ENCODE data around the gene PRDX5.

PRDX5 gene

GRCh38 chr11:64353715-64354506 lies 36.0 kb downstream of the PRDX5 start:
- H3K4me3 ChIP-seq (ENCODE audit: extremely low read depth, insufficient read depth, low read length, poor library complexity, severe bottlenecking): no peak overlapping the region
- 94 to 95% methylated on average over 12 to 16 of the region's 20 CpGs for WGBS, 2 experiments (ENCODE audit: insufficient coverage in 2 of 2)
- no peak overlapping the region for H3K27ac ChIP-seq (ENCODE audit: low read depth, low read length, severe bottlenecking)
- no peaks in the 10 kb centered on the region for H3K9me3 ChIP-seq (ENCODE audit: control insufficient read depth, low read length)
- H3K36me3 ChIP-seq (ENCODE audit: control insufficient read depth, insufficient read depth, low read length): no peaks in the 10 kb centered on the region
- H3K4me1 ChIP-seq (ENCODE audit: control insufficient read depth, insufficient read depth, low read length, poor library complexity, severe bottlenecking): peaks cover 28% of the 10 kb centered on the region

GRCh38 chr11:64355078-64355940 lies 37.4 kb downstream of the PRDX5 start:
- Histone ChIP-seq H3K9me3 (ENCODE audit: control insufficient read depth, low read length) (no peaks in the 10 kb centered on the region), H3K36me3 (ENCODE audit: control insufficient read depth, insufficient read depth, low read length) (peaks cover 5% of the 10 kb centered on the region), H3K4me3 (ENCODE audit: extremely low read depth, insufficient read depth, low read length, poor library complexity, severe bottlenecking) (no peak overlapping the region), H3K27ac (ENCODE audit: low read depth, low read length, severe bottlenecking) (peak overlapping the region; percentile 45), H3K4me1 (ENCODE audit: control insufficient read depth, insufficient read depth, low read length, poor library complexity, severe bottlenecking) (peaks cover 31% of the 10 kb centered on the region)
- WGBS, 2 experiments (ENCODE audit: insufficient coverage in 2 of 2): 10 to 15% methylated on average over 11 to 19 of the region's 23 CpGs

GRCh38 chr11:64356498-64357411 lies 38.8 kb downstream of the PRDX5 start:
- WGBS, 2 experiments (ENCODE audit: insufficient coverage in 2 of 2): 83 to 85% methylated on average over 13 to 21 of the region's 25 CpGs
- H3K36me3 ChIP-seq (ENCODE audit: control insufficient read depth, insufficient read depth, low read length): peaks cover 18% of the 10 kb centered on the region
- no peak overlapping the region for H3K27ac ChIP-seq (ENCODE audit: low read depth, low read length, severe bottlenecking)
- no peaks in the 10 kb centered on the region for H3K9me3 ChIP-seq (ENCODE audit: control insufficient read depth, low read length)
- H3K4me3 ChIP-seq (ENCODE audit: extremely low read depth, insufficient read depth, low read length, poor library complexity, severe bottlenecking): no peak overlapping the region
- H3K4me1 ChIP-seq (ENCODE audit: control insufficient read depth, insufficient read depth, low read length, poor library complexity, severe bottlenecking): peaks cover 32% of the 10 kb centered on the region

- peaks cover 25% of the 10 kb centered on the region for H3K36me3 ChIP-seq (ENCODE audit: control insufficient read depth, insufficient read depth, low read length)
- H3K27ac ChIP-seq (ENCODE audit: low read depth, low read length, severe bottlenecking): no peak overlapping the region
- no peaks in the 10 kb centered on the region for H3K9me3 ChIP-seq (ENCODE audit: control insufficient read depth, low read length)
- H3K4me1 ChIP-seq (ENCODE audit: control insufficient read depth, insufficient read depth, low read length, poor library complexity, severe bottlenecking): peaks cover 32% of the 10 kb centered on the region
- H3K4me3 ChIP-seq (ENCODE audit: extremely low read depth, insufficient read depth, low read length, poor library complexity, severe bottlenecking): no peak overlapping the region
- 78 to 100% methylated on average over 1 to 4 of the region's 6 CpGs for WGBS, 2 experiments (ENCODE audit: insufficient coverage in 2 of 2)
Observed at GRCh38 chr11:64357446-64357845, 39.5 kb downstream of the PRDX5 start.

- Histone ChIP-seq H3K27ac (ENCODE audit: low read depth, low read length, severe bottlenecking) (peak overlapping the region; percentile 73), H3K36me3 (ENCODE audit: control insufficient read depth, insufficient read depth, low read length) (peaks cover 31% of the 10 kb centered on the region), H3K4me1 (ENCODE audit: control insufficient read depth, insufficient read depth, low read length, poor library complexity, severe bottlenecking) (peaks cover 32% of the 10 kb centered on the region), H3K9me3 (ENCODE audit: control insufficient read depth, low read length) (no peaks in the 10 kb centered on the region), H3K4me3 (ENCODE audit: extremely low read depth, insufficient read depth, low read length, poor library complexity, severe bottlenecking) (peak overlapping the region; percentile 69)
- WGBS, 2 experiments (ENCODE audit: insufficient coverage in 2 of 2): 65 to 87% methylated on average over 5 to 11 of the region's 13 CpGs
Observed at GRCh38 chr11:64357904-64358535, 40.1 kb downstream of the PRDX5 start.

GRCh38 chr11:64358536-64358906 lies 40.6 kb downstream of the PRDX5 start:
- Histone ChIP-seq H3K9me3 (ENCODE audit: control insufficient read depth, low read length) (no peaks in the 10 kb centered on the region), H3K27ac (ENCODE audit: low read depth, low read length, severe bottlenecking) (peak overlapping the region; percentile 73), H3K4me1 (ENCODE audit: control insufficient read depth, insufficient read depth, low read length, poor library complexity, severe bottlenecking) (peaks cover 32% of the 10 kb centered on the region), H3K36me3 (ENCODE audit: control insufficient read depth, insufficient read depth, low read length) (peaks cover 36% of the 10 kb centered on the region), H3K4me3 (ENCODE audit: extremely low read depth, insufficient read depth, low read length, poor library complexity, severe bottlenecking) (peak overlapping the region; percentile 69)
- 30 to 35% methylated on average over 6 to 7 of the region's 7 CpGs for WGBS, 2 experiments (ENCODE audit: insufficient coverage in 2 of 2)

- WGBS, 2 experiments (ENCODE audit: insufficient coverage in 2 of 2): 0 to 1% methylated on average over 55 to 61 of the region's 70 CpGs
- H3K9me3 ChIP-seq (ENCODE audit: control insufficient read depth, low read length): no peaks in the 10 kb centered on the region
- H3K4me1 ChIP-seq (ENCODE audit: control insufficient read depth, insufficient read depth, low read length, poor library complexity, severe bottlenecking): peaks cover 32% of the 10 kb centered on the region
- peak within 1 kb of the TSS; percentile 69 for H3K4me3 ChIP-seq (ENCODE audit: extremely low read depth, insufficient read depth, low read length, poor library complexity, severe bottlenecking)
- peak within 1 kb of the TSS; percentile 73 for H3K27ac ChIP-seq (ENCODE audit: low read depth, low read length, severe bottlenecking)
- H3K36me3 ChIP-seq (ENCODE audit: control insufficient read depth, insufficient read depth, low read length): peaks cover 42% of the 10 kb centered on the region
Observed at GRCh38 chr11:64358907-64359711, 41.2 kb downstream of the PRDX5 start, which contains the start of gene RPS6KA4. TSS of gene RPS6KA4 (plus strand) at chr11:64359162. CDS start at chr11:64359236, 74 bp downstream.

GRCh38 chr11:64359712-64360445 lies 42.0 kb downstream of the PRDX5 start:
- Histone ChIP-seq H3K36me3 (ENCODE audit: control insufficient read depth, insufficient read depth, low read length) (peaks cover 50% of the 10 kb centered on the region), H3K4me1 (ENCODE audit: control insufficient read depth, insufficient read depth, low read length, poor library complexity, severe bottlenecking) (peaks cover 32% of the 10 kb centered on the region), H3K4me3 (ENCODE audit: extremely low read depth, insufficient read depth, low read length, poor library complexity, severe bottlenecking) (peak overlapping the region; percentile 69), H3K9me3 (ENCODE audit: control insufficient read depth, low read length) (no peaks in the 10 kb centered on the region), H3K27ac (ENCODE audit: low read depth, low read length, severe bottlenecking) (no peak overlapping the region)
- WGBS, 2 experiments (ENCODE audit: insufficient coverage in 2 of 2): 81 to 89% methylated on average over 31 to 37 of the region's 38 CpGs

GRCh38 chr11:64360448-64360921 lies 42.6 kb downstream of the PRDX5 start:
- H3K4me1 ChIP-seq (ENCODE audit: control insufficient read depth, insufficient read depth, low read length, poor library complexity, severe bottlenecking): peaks cover 27% of the 10 kb centered on the region
- H3K36me3 ChIP-seq (ENCODE audit: control insufficient read depth, insufficient read depth, low read length): peaks cover 56% of the 10 kb centered on the region
- no peak overlapping the region for H3K4me3 ChIP-seq (ENCODE audit: extremely low read depth, insufficient read depth, low read length, poor library complexity, severe bottlenecking)
- 92 to 96% methylated on average over 10 to 11 of the region's 13 CpGs for WGBS, 2 experiments (ENCODE audit: insufficient coverage in 2 of 2)
- H3K9me3 ChIP-seq (ENCODE audit: control insufficient read depth, low read length): no peaks in the 10 kb centered on the region
- no peak overlapping the region for H3K27ac ChIP-seq (ENCODE audit: low read depth, low read length, severe bottlenecking)
